Activated effector memory CD4-positive, alpha-beta T cell treated with Interleukin-2 at 50 U/mL for 16 hours (primary cell): ENCODE data around the gene KHDC1L.
"Not testable (repeated sequence)": the region's sequence is repeated elsewhere in the genome, so short reads cannot be mapped to it uniquely, and the experiment has no call there.

Source experiments
- DNase-seq: peaks from one replicate; pipeline ENCODE4 v3.0.0-alpha.2; 2020

Gene KHDC1L, protein sequence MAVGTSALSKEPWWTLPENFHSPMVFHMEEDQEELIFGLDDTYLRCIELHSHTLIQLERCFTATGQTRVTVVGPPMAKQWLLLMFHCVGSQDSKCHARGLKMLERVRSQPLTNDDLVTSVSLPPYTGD

DNA sequence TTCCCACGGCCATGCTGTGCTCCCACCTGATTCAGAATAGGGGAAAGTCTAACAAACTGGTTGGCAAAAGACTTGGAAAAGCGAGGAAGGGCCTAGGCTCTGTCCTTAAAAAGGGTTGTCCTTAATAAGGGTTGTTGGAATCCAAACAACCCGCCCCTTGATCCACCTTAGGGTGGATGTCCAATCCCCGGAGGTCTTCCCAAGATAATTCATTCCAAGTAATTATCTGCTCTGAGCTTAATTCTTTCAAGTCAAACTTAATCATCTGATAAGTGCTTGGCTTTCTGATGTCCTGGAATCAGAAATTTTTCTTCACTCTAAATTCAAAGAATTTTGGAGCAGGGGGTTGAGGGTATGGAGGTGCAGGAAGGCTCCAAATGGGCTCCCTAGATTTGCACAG is at the start of gene KHDC1L:
Gene KHDC1L, minus strand, starts transcription at position 101 of the 400 bp plus-strand sequence. Its CDS starts 88 bp downstream, at position 13.
- DNase-seq, result no peak

- DNase-seq, result not testable (repeated sequence)
These were observed 44.0 kb upstream of the KHDC1L start for GRCh38 chr6:73269296-73269695.

DNA sequence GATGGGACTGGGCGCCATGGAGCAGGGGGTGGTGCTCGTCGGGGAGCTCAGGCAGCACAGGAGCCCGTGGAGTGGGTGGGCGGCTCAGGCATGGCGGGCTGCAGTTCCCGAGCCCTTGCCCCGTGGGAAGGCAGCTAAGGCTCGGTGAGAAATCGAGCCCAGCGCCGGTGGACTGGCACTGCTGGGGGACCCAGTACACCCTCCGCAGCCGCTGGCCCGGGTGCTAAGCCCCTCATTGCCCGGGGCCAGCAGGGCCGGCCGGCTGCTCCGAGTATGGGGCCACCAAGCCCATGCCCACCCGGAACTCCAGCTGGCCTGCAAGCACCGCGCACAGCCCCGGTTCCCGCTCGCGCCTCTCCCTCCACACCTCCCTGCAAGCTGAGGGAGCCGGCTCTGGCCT is 43.6 kb upstream of the KHDC1L start:
- DNase-seq, result not testable (repeated sequence)

DNA sequence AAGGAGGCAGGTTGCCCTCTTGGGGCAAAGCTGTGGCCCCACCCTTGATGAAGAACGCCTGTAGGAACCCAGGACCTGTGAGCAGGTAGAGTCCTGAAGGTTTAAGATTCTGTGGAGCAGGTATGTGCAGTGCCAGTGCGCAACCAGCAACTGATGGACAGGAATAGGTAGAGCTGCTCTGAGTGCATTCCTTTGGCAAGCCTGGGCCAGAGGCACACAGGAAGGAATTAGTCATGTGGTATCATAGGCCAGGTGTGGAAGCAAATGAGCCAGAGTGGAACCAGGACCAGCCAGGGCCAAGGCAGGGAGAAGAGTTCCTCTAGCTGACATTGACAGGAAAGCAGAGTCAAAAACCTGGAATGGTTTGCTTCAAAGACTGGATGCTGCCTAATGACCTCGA is 39.1 kb upstream of the KHDC1L start:
- DNase-seq, result no peak

DNA sequence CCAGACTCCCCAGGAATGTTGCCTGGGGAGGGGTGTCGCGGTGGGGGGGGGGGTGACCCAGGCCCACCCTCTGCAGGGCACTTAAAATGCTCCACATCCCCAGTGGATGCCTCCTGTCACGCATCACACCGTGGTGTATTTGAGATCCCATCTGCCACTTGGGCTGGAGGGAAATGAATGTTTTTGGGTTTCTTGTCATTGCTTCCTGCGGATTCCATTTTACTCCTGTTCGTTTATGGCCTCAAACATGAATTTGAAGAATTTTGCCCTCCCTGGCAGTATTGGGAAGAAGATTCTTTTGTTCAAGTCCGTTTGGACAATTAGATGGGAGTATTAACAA is 38.2 kb upstream of the KHDC1L start:
- no peak for DNase-seq

DNA sequence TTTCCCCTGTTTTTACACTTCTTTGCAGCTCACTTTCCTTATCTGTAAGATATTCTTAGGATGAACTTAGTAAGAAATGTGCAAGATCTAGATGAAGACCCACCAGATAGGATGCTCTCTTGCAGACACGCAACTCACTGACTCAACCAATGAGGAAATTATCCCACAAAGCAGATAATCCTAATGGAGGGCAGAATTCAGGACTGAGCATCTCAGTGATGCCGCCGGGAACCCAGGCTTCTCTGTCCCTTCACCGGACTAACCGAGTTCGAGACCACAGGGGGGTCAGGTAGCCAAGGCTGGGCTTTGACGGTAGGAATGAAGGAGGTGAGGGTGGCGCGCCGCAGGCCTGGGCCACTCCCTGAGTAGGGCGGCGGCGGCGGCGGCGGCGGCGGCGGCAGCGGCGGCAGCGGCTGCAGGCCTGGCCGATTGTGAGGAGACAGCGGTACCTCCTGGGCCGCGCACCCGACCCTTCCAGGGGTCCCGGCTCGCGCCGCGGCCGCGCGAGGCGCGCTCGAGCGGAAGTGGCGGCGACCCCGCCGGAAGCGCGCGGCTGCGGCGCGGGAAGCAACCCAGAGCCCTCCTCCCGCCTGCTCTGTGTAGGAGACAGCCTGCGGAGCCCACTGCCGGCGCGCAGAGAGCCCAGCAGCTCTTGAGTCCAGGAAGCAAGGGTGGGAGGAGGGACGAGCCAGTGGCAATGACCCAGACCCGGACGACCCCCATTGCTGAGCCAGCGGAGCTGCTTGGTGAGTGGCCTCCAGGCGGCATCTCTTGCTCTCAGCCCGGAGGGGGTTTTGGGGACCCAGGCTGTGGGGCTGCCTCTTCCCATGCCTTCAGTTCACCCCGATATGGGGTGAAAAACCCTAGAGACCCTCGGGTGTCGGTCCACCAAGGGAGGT is 37.6 kb upstream of the KHDC1L start, which contains the start of gene KHDC1:
Gene KHDC1, minus strand, starts transcription at position 526 of the 899 bp plus-strand sequence. CDS start 20,679 bp downstream, outside the sequence.
- DNase-seq, result peak; percentile 57

DNA sequence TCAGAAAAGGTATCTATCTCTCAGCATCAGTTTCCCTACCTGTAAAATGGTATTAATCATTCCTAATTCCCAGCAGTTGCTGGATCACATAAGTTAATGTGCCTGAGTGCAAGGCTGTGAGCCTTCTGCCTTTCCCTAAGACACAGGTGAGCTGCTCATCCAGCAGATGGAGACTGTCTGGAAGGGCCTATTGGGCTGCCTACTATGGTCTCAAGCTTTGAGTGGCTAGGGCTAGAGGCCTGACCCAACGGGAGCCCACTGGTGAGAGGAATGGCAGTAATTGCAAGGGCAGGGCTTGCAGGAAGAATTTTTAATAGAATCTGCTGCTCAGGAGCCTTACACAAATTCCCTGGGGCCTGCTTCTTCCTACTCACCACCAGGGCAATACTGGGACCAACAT is 33.4 kb upstream of the KHDC1L start:
- DNase-seq, result no peak

DNA sequence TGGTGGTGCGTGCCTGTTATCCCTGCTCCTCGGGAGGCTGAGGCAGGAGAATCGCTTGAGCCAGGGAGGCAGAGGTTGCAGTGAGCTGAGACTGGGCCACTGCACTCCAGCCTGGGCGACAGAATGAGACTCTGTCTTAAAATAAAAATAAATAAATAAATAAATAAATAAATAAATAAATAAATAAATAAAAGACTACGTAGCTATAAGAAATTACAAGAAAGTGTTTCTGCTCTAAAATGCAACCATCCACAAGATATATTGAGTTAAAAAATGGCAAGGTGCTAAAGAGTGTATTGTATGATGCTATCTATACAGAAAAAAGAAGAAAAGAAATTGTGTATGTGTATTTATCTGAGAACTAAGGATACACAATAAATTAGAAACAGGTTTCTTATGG is 29.0 kb upstream of the KHDC1L start:
- not testable (repeated sequence) for DNase-seq

DNA sequence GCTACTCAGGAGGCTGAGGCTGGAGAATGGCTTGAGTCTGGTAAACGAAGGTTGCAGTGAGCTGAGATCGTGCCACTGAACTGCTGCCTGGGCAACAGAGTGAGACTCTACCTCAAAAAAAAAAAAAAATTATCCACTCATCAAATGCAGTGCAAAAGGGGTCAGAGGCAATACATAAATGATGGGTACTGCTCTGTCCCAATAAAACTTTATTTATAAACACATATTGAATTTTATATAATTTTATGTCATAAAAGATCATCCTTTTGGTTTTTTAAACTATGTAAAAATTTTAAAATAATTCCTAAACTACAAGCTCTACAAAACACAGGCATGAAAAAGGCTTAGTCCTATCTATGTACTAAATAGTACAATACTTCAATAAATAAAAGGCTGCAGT is 27.4 kb upstream of the KHDC1L start:
- no peak for DNase-seq

- DNase-seq, result no peak
These were observed 24.7 kb upstream of the KHDC1L start for GRCh38 chr6:73250016-73250415.

GRCh38 chr6:73248192-73248903 is 23.1 kb upstream of the KHDC1L start:
- DNase-seq, result no peak

DNA sequence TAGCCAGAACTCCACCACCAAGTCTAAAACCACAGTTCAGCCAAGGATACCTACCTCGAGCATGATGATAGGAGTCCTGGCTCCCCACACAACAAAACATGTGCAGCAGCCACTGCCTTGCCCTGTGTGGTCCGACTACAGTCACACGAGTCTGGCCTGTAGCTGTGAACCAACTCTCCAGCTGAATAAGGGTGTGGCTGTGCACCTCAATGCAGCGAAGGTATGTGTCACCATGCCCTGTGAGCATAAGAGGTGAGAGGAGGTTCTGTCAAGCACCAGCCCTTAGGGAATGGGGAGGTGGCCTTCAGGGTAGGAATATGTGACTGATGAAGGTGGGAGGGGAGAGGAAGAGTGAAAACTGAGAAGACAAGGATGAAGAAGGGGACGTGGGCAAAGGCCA is 16.7 kb upstream of the KHDC1L start:
- DNase-seq, result no peak

DNA sequence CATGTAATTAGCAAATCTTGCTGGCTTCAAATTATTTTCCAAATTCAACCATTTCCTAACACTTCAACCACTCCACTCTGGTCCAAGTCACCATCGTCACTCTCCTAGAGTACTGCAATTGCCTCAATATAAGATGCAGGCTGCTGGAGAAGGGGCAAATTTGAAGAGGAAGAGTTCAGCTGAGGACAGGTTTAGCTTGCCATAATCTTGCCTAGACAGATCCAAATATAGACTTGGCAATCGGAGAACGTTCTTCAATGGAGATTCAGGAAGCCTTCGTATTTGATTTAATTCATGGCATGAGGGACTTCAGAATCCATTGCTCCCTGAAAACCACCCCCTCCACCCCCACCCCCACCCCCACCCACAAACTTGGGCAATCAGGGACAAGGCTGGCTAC is 15.4 kb upstream of the KHDC1L start:
- no peak for DNase-seq

DNA sequence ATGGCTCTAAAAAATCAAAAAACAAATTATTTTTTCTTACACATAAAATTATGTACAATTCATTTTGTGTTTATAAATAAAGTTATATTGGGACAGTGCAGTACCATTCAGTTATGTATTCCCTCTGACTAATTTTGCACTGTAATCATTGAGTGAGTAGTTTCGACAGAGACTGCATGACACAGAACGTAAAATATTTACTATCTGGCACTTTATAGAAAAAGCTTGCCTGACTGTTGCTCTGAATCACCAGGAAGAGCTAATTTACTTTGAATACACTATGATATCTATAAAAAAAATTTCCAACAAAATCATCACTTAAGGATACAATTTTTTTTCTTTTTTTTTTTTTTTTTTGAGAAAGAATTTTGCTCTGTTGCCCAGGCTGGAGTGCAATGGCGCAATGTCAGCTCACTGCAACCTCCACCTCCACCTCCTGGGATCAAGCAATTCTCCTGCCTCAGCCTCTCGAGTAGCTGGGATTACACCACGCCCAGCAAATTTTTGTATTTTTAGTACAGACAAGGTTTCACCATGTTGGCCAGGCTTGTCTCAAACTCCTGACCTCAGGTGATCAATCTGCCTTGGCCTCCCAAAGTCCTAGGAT is 11.0 kb upstream of the KHDC1L start:
- no peak for DNase-seq

- no peak for DNase-seq
These were observed 9.4 kb upstream of the KHDC1L start for GRCh38 chr6:73234733-73235132.

DNA sequence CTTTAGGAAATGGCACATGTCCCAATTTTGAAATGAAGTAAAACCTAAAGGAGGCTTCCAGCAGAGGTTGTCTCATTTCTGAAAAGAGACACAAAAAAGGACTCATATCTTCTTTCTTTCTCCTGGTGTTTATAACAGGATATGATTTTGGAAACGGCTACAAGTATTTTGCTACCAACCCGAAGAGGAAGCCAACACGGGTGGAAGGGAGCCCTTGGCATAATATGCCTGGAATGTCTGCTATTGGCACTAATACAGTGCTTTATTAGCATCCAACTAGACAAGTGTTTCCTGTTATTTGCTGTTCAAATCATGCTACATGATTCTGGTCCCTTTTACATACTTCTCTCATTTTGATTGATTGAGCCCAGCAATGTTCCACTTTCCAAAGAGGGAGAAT is 8.7 kb upstream of the KHDC1L start:
- not testable (repeated sequence) for DNase-seq

DNA sequence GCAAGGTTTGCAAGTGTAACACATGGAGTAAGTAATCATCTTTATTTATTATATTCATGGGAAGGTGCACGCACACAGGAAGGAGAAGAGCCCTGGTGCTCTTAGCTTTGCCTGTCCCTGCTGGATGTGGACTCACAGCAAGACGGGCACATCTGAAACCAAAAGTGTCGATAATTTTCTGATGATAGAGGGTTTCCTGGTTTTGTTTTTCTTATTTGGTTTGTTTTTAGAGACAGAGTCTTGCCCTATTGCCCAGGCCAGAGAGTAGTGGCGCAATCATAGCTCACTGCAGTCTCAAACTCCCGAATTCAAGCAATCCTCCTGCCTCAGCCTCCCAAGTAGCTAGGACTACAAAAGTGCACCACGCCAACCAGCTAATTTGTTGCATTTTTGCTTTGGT is 7.8 kb upstream of the KHDC1L start:
- DNase-seq, result no peak

DNA sequence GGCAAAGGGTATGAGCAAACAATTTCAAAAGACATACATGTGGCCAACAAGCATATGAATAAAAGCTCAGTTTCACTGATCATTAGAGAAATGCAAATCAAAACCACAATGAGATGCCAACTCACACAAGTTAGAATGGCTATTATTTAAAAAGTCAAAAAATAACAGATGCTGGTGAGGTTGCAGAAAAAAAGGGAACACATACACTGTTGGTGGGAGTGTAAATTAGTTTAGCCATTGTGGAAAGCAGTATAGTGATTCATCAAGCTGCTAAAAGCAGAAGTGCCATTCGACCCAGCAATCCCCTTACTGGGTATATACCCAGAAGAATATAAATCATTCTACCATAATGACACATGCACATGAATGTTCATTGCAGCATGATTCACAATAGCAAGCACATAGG is 6.7 kb upstream of the KHDC1L start:
- DNase-seq, result no peak

- DNase-seq, result no peak
These were observed 2.4 kb upstream of the KHDC1L start for GRCh38 chr6:73227606-73228255.

- DNase-seq, result no peak
These were observed 8.4 kb downstream of the KHDC1L start for GRCh38 chr6:73216859-73217258.

GRCh38 chr6:73209117-73209516 is 16.2 kb downstream of the KHDC1L start:
- DNase-seq, result no peak

DNA sequence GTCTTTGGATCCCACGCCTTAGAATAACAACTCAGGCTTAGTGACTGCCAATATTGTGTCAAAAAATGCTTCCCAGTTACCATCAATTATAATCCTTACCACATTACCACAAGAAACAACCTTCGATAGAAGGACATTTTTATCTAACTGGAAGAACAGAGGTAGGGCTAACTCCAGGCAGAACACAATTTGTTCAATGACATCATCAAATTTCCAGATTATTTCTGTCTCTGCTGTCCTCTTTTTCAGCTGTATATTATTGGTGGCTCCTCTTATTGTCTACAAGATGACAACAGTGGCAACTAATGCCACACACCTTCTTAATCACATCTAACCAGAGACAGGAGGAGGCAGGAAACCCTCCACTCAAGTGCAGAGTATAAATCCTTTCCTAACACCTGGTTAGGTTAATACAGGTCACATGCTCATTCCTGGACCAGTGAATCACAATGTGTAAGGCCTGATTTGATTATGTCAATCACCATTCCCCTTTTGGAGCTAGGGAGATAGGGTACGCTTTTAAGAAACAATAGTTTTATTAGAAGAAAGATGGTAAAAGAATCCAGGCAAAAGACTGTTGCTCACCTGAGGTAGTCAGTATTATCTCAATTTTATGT is 18.0 kb downstream of the KHDC1L start:
- DNase-seq, result no peak
